IMR-90 (cell line): ENCODE results near the gene NTPCR. TPM values are rescaled to one million over a fixed set of nuclear protein-coding genes. Genes with fewer than 3 reads are reported as not detected.

ENCODE experiments used
- ATAC-seq: fragments of 200-7000 bp; cut with Tn5 transposase; 2 replicates; pipeline ENCODE4 v1.9.1; 2020; ENCODE audit warnings: low read depth, mild to moderate bottlenecking, moderate library complexity
- BruUV-seq: library from RNA; stranded (reverse); fragments of 400-500 nt; replicated peaks from 2 replicates; lab custom pipeline; 2021; lab: Mats Ljungman, UMichigan
- CTCF ChIA-PET: fragments of 300-600 bp; formaldehyde crosslinking; extraction: SDS; loops from one replicate; lab custom pipeline; 2021; ENCODE audit warnings: antibody characterized with exemption; lab: Yijun Ruan, JAX
- POLR2A ChIA-PET: fragments of 300-600 bp; sonication (Branson Sonifier 250); formaldehyde crosslinking; loops from one replicate; lab custom pipeline; 2022; ENCODE audit warnings: antibody characterized with exemption; ENCODE audit not compliant: unreplicated experiment; lab: Charles Lee
- DNase-seq: peaks from one replicate; pipeline ENCODE4 v3.0.0; 2013
- H2AFZ ChIP-seq: replicated peaks from 2 replicates; pipeline ENCODE3; 2013; ENCODE audit warnings: low read length, mild to moderate bottlenecking; ENCODE audit not compliant: poor library complexity
- H2AK5ac ChIP-seq: 2 replicates; pipeline ENCODE4 v1.6.1; 2013; ENCODE audit warnings: low read depth, low read length, inconsistent platforms
- H2AK9ac ChIP-seq: replicated peaks from 2 replicates; pipeline ENCODE3; 2013; ENCODE audit warnings: mild to moderate bottlenecking, low read depth, low read length, moderate library complexity; ENCODE audit not compliant: poor library complexity
- H2BK120ac ChIP-seq: 2 replicates; pipeline ENCODE4 v1.6.1; 2013; ENCODE audit warnings: low read depth, low read length, inconsistent platforms
- H2BK15ac ChIP-seq: 3 replicates; pipeline ENCODE4 v1.6.1; 2013; ENCODE audit warnings: low read depth, low read length, inconsistent platforms
- H2BK20ac ChIP-seq: 2 replicates; pipeline ENCODE4 v1.6.1; 2013; ENCODE audit warnings: low read depth, mild to moderate bottlenecking, inconsistent platforms, low read length, moderate library complexity
- H2BK5ac ChIP-seq: 2 replicates; pipeline ENCODE4 v1.6.1; 2013; ENCODE audit warnings: mild to moderate bottlenecking, low read depth, low read length, inconsistent platforms; ENCODE audit not compliant: poor library complexity, severe bottlenecking
- H3K14ac ChIP-seq: replicated peaks from 2 replicates; pipeline ENCODE4 v1.6.1; 2013; ENCODE audit warnings: low read depth, low read length, inconsistent platforms
- H3K18ac ChIP-seq: 2 replicates; pipeline ENCODE4 v1.6.1; 2013; ENCODE audit warnings: low read depth, low read length, control low read depth
- H3K23ac ChIP-seq: 2 replicates; pipeline ENCODE4 v1.6.1; 2013; ENCODE audit warnings: low read depth, low read length, inconsistent platforms
- H3K27ac ChIP-seq: 2 replicates; pipeline ENCODE4 v1.5.1; 2013; ENCODE audit warnings: mild to moderate bottlenecking, control low read depth, low read length; ENCODE audit not compliant: insufficient read depth
- H3K27me3 ChIP-seq: 2 replicates; pipeline ENCODE4 v1.6.1; 2013; ENCODE audit warnings: low read length; ENCODE audit not compliant: control insufficient read depth, insufficient read depth
- H3K36me3 ChIP-seq: 2 replicates; pipeline ENCODE4 v1.6.1; 2013; ENCODE audit warnings: low read length, mixed read lengths; ENCODE audit not compliant: control insufficient read depth, insufficient read depth
- H3K4ac ChIP-seq: 2 replicates; pipeline ENCODE4 v1.6.1; 2013; ENCODE audit warnings: low read depth, low read length, inconsistent platforms
- H3K4me1 ChIP-seq: 2 replicates; pipeline ENCODE4 v1.6.1; 2013; ENCODE audit warnings: low read length, mixed read lengths; ENCODE audit not compliant: control insufficient read depth, insufficient read depth
- H3K4me2 ChIP-seq: 2 replicates; pipeline ENCODE4 v1.6.1; 2013; ENCODE audit warnings: low read depth, mild to moderate bottlenecking, control low read depth, low read length, moderate library complexity
- H3K4me3 ChIP-seq: 2 replicates; pipeline ENCODE4 v1.5.1; 2013; ENCODE audit warnings: low read depth, mild to moderate bottlenecking, control low read depth, low read length, moderate library complexity; ENCODE audit not compliant: insufficient read depth
- H3K56ac ChIP-seq: 2 replicates; pipeline ENCODE4 v1.6.1; 2013; ENCODE audit warnings: low read length, inconsistent platforms; ENCODE audit not compliant: insufficient read depth; ENCODE audit errors: extremely low read depth
- H3K79me1 ChIP-seq, 2 experiments: 2 replicates each; pipeline ENCODE4 v1.6.1; 2013; ENCODE audit warnings: low read length in 2 of 2, inconsistent platforms in 1 of 2, low read depth in 1 of 2
- H3K9ac ChIP-seq: 2 replicates; pipeline ENCODE4 v1.6.1; 2013; ENCODE audit warnings: low read depth, low read length, control low read depth
- H3K9me1 ChIP-seq: 2 replicates; pipeline ENCODE4 v1.6.1; 2013; ENCODE audit warnings: low read length, inconsistent platforms; ENCODE audit not compliant: insufficient read depth
- H3K9me3 ChIP-seq: 2 replicates; pipeline ENCODE4 v1.6.1; 2013; ENCODE audit warnings: low read length; ENCODE audit not compliant: control insufficient read depth, insufficient read depth
- H4K20me1 ChIP-seq: 2 replicates; pipeline ENCODE4 v1.6.1; 2013; ENCODE audit warnings: low read length, inconsistent platforms; ENCODE audit not compliant: insufficient read depth
- H4K5ac ChIP-seq: 2 replicates; pipeline ENCODE4 v1.6.1; 2013; ENCODE audit warnings: mild to moderate bottlenecking, low read depth, low read length, control low read depth
- H4K8ac ChIP-seq, 2 experiments: 2 replicates each; pipeline ENCODE4 v1.6.1; 2013; ENCODE audit warnings: low read depth in 2 of 2, low read length in 2 of 2, control low read depth in 1 of 2, inconsistent platforms in 1 of 2
- H4K91ac ChIP-seq: 2 replicates; pipeline ENCODE4 v1.6.1; 2013; ENCODE audit warnings: low read depth, low read length, inconsistent platforms; ENCODE audit not compliant: insufficient read depth
- BHLHE40 ChIP-seq: fragments of 150-350 bp; IDR thresholded peaks from 2 replicates; pipeline ENCODE4 v1.6.1; 2016; ENCODE audit warnings: mild to moderate bottlenecking, low read depth, low read length
- CEBPB ChIP-seq: IDR thresholded peaks from 2 replicates; pipeline ENCODE4 v1.6.1; 2012; ENCODE audit warnings: low read depth, low read length, improper control_type of control experiment
- CHD1 ChIP-seq: IDR thresholded peaks from 2 replicates; pipeline ENCODE4 v1.6.1; 2012; ENCODE audit warnings: low read depth, low read length, improper control_type of control experiment
- FOS ChIP-seq: fragments of 150-350 bp; IDR thresholded peaks from 2 replicates; pipeline ENCODE4 v1.6.1; 2016; ENCODE audit warnings: low read depth, low read length
- MAZ ChIP-seq: IDR thresholded peaks from 2 replicates; pipeline ENCODE4 v1.6.1; 2012; ENCODE audit warnings: low read depth, mild to moderate bottlenecking, low read length, improper control_type of control experiment, moderate library complexity, borderline replicate concordance
- MXI1 ChIP-seq: IDR thresholded peaks from 2 replicates; pipeline ENCODE4 v1.6.1; 2012; ENCODE audit warnings: low read depth, mild to moderate bottlenecking, low read length, moderate library complexity, borderline replicate concordance
- POLR2A ChIP-seq: IDR thresholded peaks from 2 replicates; pipeline ENCODE4 v1.6.1; 2012; ENCODE audit warnings: mild to moderate bottlenecking, low read depth, low read length
- RFX5 ChIP-seq: IDR thresholded peaks from 2 replicates; pipeline ENCODE4 v1.8.0; 2012; ENCODE audit warnings: low read depth, mild to moderate bottlenecking, low read length, moderate library complexity
- SMC3 ChIP-seq: fragments of 150-350 bp; IDR thresholded peaks from 2 replicates; pipeline ENCODE4 v1.6.1; 2016; ENCODE audit warnings: low read depth, mild to moderate bottlenecking, antibody characterized with exemption, low read length, moderate library complexity
- WGBS, 2 experiments: methylation state at CpG; one replicate each; pipeline versions ENCODE4 v1.1.5 to v1.1.7; 2013; ENCODE audit warnings: missing lambda C conversion rate in 2 of 2; ENCODE audit not compliant: insufficient read length in 1 of 2; ENCODE audit errors: extremely low coverage in 2 of 2; 5-methylcytosine and 5-hydroxymethylcytosine counted together
- dilution Hi-C: fragments of 300-500 bp; cut with HindIII; formaldehyde crosslinking; loops from one replicate; pipeline ENCODE4 v1.14.3; 2018; ENCODE audit warnings: low sequenced_read_pairs; ENCODE audit not compliant: unreplicated experiment
- in situ Hi-C: fragments of 300-500 bp; cut with MboI; formaldehyde crosslinking; loops from 3 replicates; pipeline ENCODE4 v1.14.3; 2019; ENCODE audit warnings: low sequenced_read_pairs, inconsistent platforms, mixed read lengths
- intact Hi-C: fragments of 100-400 bp; cut with micrococcal nuclease; formaldehyde crosslinking; loops from 2 replicates; pipeline ENCODE4 v1.10.0; 2022
- polyA plus RNA-seq, 3 experiments: library from polyadenylated mRNA; depleted of rRNA; stranded (reverse); fragments of >200 nt; gene quantifications; 2 replicates each; pipeline ENCODE4 v1.2.3, GENCODE V29; 2012; ENCODE audit warnings: low replicate concordance in 1 of 3
- total RNA-seq: library from RNA; depleted of rRNA; stranded (reverse); fragments of >200 nt; gene quantifications from 2 replicates; pipeline ENCODE4 v1.2.3, GENCODE V29; 2012
- TF ChIP-seq, protein P1 (sequence below): fragments of 150-350 bp; IDR thresholded peaks from 2 replicates; pipeline ENCODE4 v1.6.1; 2016; ENCODE audit warnings: low read depth, mild to moderate bottlenecking, low read length, moderate library complexity, borderline replicate concordance
- TF ChIP-seq, protein P2 (sequence below): fragments of 150-350 bp; IDR thresholded peaks from 2 replicates; pipeline ENCODE4 v1.6.1; 2017; ENCODE audit warnings: mild to moderate bottlenecking, antibody characterized with exemption, low read length, low read depth

The NTPCR gene
- total and polyA plus RNA-seq, 2 of the 4 experiments (the other 2 are of a cell fraction): 13.3 to 16.5 TPM

DNA sequence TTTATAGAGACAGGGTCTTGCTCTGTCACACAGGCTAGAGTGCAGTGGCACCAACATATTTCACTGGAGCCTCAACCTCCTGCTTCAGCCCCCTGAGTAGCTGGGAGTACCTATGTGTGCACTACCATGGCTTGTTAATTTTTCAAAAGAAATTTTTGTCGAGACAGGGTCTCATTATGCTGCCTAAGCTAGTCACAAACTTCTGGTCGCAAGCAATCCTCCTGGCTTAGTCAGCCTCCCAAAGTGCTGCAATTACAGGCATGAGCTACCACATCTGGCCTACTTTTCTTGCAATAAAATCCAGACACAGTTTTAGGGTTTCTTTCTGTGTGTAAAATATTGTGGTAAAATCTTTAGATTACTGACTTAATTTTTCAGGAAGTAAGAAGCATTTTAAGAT, 27.9 kb upstream of the NTPCR start:
- Histone ChIP-seq H3K4me2 (no peak overlapping the region), H2AK9ac (no peak overlapping the region), H3K9me1 (0 out of 2 replicates have a peak, but pooled peaks cover 3% of the 10 kb centered on the region), H2BK120ac (no peak overlapping the region), H4K5ac (no peak overlapping the region), H4K20me1 (no peaks in the 10 kb centered on the region), H4K8ac (no peak overlapping the region), H4K91ac (no peak overlapping the region), H3K18ac (no peak overlapping the region), H3K23ac (no peak overlapping the region), H3K27ac (no peak overlapping the region), H3K4me1 (no peaks in the 10 kb centered on the region), H3K9ac (no peak overlapping the region), H2BK5ac (no peak overlapping the region), H3K27me3 (peaks cover under 1% of the 10 kb centered on the region; the same call in 1 of the 2 replicates), H3K36me3 (no peaks in the 10 kb centered on the region), H2BK20ac (no peak overlapping the region), H3K4ac (no peak overlapping the region), H2AFZ (no peak overlapping the region), H3K14ac (no peak overlapping the region), H3K56ac (no peak overlapping the region), H2BK15ac (no peak overlapping the region), H3K9me3 (no peaks in the 10 kb centered on the region), H3K79me1 (no peaks in the 10 kb centered on the region), H3K4me3 (no peak overlapping the region), H2AK5ac (no peak overlapping the region)
- ATAC-seq (peak; percentile 60), DNase-seq (peak; percentile 36)
- dilution Hi-C loops: no loop called here
- no TSS peak for BruUV-seq
- 14% methylated on average over 1 of the region's 2 CpGs; no CpG with 5 or more reads in 1 of the 2 experiments for WGBS, 2 experiments
- TF ChIP-seq MXI1: no peak
- no peak for TF ChIP-seq FOS
- TF ChIP-seq POLR2A: no peak
- no peak for TF ChIP-seq SMC3
- TF ChIP-seq MAZ: no peak
- TF ChIP-seq CEBPB: no peak
- no peak for TF ChIP-seq BHLHE40
- TF ChIP-seq, protein P1, sequence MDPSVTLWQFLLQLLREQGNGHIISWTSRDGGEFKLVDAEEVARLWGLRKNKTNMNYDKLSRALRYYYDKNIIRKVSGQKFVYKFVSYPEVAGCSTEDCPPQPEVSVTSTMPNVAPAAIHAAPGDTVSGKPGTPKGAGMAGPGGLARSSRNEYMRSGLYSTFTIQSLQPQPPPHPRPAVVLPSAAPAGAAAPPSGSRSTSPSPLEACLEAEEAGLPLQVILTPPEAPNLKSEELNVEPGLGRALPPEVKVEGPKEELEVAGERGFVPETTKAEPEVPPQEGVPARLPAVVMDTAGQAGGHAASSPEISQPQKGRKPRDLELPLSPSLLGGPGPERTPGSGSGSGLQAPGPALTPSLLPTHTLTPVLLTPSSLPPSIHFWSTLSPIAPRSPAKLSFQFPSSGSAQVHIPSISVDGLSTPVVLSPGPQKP: no peak
- TF ChIP-seq CHD1: no peak
- no peak for TF ChIP-seq RFX5
- TF ChIP-seq, protein P2, sequence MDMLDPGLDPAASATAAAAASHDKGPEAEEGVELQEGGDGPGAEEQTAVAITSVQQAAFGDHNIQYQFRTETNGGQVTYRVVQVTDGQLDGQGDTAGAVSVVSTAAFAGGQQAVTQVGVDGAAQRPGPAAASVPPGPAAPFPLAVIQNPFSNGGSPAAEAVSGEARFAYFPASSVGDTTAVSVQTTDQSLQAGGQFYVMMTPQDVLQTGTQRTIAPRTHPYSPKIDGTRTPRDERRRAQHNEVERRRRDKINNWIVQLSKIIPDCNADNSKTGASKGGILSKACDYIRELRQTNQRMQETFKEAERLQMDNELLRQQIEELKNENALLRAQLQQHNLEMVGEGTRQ: no peak
- CTCF ChIA-PET: no interaction called here
- intact Hi-C loops: no loop called here
- in situ Hi-C loops: no loop called here
- POLR2A ChIA-PET: no interaction called here
